Activated T-cell treated with anti-CD3 and anti-CD28 coated beads, Interleukin-2, amount 50 U/mL, for 1 hour (primary cell): Measurements from ENCODE around the gene MEA1.

Experiments used
- DNase-seq: peaks from one replicate; pipeline ENCODE4 v3.0.0-alpha.2; 2020

Gene MEA1

DNA sequence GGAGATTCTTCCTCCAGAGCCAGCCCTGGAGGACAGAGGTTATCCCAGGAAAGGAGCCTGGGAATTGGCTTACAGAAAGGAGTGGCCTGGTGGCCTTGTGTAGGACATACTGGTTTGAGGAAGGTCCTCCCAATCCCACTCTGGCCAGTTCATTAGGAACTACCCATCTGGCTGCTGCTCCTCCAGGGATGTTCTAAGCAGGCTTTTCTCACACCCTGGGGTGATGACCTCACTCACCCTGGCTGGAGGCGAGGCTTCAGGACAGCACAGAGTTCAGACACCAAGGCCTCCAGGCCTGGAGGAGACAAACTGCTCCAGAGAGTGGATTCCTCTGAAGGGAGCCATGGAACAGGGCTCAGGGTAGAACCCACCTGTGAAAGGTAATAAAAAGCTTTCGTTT lies 44.3 kb downstream of the MEA1 start:
- no peak for DNase-seq

- DNase-seq: no peak
These were observed 45.0 kb downstream of the MEA1 start for GRCh38 chr6:42968783-42969182.

- DNase-seq: no peak
These were observed 45.5 kb downstream of the MEA1 start for GRCh38 chr6:42968126-42968701.

GRCh38 chr6:42967228-42967627 lies 46.5 kb downstream of the MEA1 start:
- DNase-seq: no peak

GRCh38 chr6:42966571-42966970 lies 47.2 kb downstream of the MEA1 start:
- DNase-seq: no peak

DNA sequence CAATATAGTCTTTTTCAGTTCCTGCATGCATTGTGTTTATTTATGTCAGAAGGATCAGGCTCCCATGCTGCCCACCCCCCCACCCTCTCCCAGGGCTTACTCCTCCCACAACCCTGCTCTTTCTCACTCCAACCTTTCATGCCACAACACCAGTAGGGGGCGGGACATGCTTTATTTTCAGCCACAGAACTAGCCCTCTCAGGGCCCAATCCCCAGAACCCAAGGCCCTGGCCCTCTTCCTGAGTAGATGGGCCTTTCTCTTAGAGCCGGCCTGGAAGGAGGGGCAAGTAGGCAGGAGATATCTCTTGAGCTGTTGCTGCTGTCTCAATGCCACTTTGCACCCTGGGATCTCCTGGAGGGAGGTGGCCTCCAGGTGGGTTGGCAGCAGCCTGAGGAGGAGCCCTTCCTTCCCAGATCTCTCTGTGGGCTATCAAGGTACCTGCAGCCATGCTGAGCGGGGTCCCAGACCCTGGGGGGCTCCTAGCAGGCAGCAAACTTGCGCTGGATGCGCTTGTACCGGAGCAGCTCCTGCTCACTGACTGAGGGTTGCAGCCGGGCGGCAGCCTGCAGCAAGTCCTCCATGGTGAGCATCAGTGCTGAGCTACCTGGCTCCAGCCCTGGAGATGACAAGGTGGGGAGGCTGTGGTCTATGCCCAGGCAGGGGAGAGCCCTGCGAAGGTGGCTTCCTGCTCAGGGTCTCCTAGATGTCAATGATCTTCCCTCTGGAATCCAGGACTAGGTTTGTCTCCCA lies 49.7 kb downstream of the MEA1 start:
- no peak for DNase-seq

- DNase-seq: no peak
These were observed 50.4 kb downstream of the MEA1 start for GRCh38 chr6:42963179-42963854.

- no peak for DNase-seq
These were observed 51.1 kb downstream of the MEA1 start for GRCh38 chr6:42962502-42963178.

DNA sequence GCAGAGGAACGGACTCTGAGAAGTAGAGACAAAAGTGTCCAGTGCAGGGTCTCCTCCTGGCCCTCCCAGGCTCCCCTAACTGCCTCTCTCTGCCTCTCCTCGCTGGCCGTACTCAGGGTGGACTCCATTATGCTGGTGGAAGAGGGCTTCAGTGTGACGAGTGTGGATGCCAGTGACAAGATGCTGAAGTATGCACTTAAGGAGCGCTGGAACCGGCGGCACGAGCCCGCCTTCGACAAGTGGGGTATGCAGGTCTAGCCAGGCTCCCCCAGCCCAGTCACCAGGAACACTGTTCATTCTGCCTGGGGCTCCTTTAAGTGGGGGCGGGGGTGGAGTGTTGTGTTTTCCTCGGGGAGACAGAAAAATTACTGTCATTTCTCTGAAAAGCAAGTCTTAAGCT lies 51.6 kb downstream of the MEA1 start:
- no peak for DNase-seq
